HCT116 (cell line): Measurements from ENCODE around the gene CNTNAP2. TPM values are rescaled to one million over a fixed set of nuclear protein-coding genes. Genes with fewer than 3 reads are reported as not detected.

Experiments
- ATAC-seq: fragments of 200-7000 bp; cut with Tn5 transposase; 2 replicates; pipeline ENCODE4 v1.9.1; 2020; ENCODE audit warnings: mild to moderate bottlenecking, moderate library complexity
- BruUV-seq: library from RNA; stranded (reverse); fragments of 400-500 nt; replicated peaks from 2 replicates; lab custom pipeline; 2021; lab: Mats Ljungman, UMichigan
- CTCF ChIA-PET: fragments of 300-600 bp; sonication (Branson Sonifier 250); formaldehyde crosslinking; loops from one replicate; lab custom pipeline; 2021; ENCODE audit warnings: antibody characterized with exemption; lab: Charles Lee
- POLR2A ChIA-PET: fragments of 300-600, 350-600 bp; sonication (Branson Sonifier 250); formaldehyde crosslinking; loops from one replicate; lab custom pipeline; 2021; ENCODE audit warnings: antibody characterized with exemption; lab: Charles Lee
- RAD21 ChIA-PET, 2 experiments: fragments of 300-600 bp; sonication (Branson Sonifier 250); formaldehyde crosslinking; loops; one replicate each; lab custom pipeline; 2023; ENCODE audit warnings: low total read pairs in 2 of 2; ENCODE audit not compliant: uncharacterized antibody in 2 of 2, unreplicated experiment in 2 of 2, low non-redundant PET in 1 of 2; lab: Charles Lee
- DNase-seq: peaks from one replicate; pipeline ENCODE4 v3.0.0-alpha.2; 2010; ENCODE audit warnings: low read depth, low spot score
- H2AFZ ChIP-seq: fragments of 200-600 bp; shearing (Covaris generic), sonication (generic); 2 replicates; pipeline ENCODE4 v1.6.1; 2017; ENCODE audit warnings: low read depth, mixed run types, mixed read lengths, antibody characterized with exemption, low read length; ENCODE audit not compliant: poor library complexity, severe bottlenecking
- H3K27ac ChIP-seq: 2 replicates; pipeline ENCODE4 v1.5.1; 2012; ENCODE audit warnings: low read depth, low read length
- H3K27me3 ChIP-seq: fragments of 200-600 bp; sonication (generic); 2 replicates; pipeline ENCODE4 v1.6.1; 2016; ENCODE audit warnings: mixed run types, low read length, mixed read lengths; ENCODE audit not compliant: insufficient read depth
- H3K36me3 ChIP-seq, 2 experiments: fragments of 200-500 bp in 1 of 2; fragments of 200-600 bp in 1 of 2; sonication (Bioruptor generic) in 1 of 2; sonication (generic) in 1 of 2; 2 replicates each; pipeline versions ENCODE4 v1.5.1 to v1.6.1; 2014 to 2016; ENCODE audit warnings: low read length in 2 of 2, inconsistent platforms in 1 of 2, mixed read lengths in 1 of 2, mixed run types in 1 of 2; ENCODE audit not compliant: insufficient read depth in 2 of 2, control insufficient read depth in 1 of 2
- H3K4me1 ChIP-seq, 2 experiments: fragments of 200-600 bp in 1 of 2; sonication (generic) in 1 of 2; 2 replicates each; pipeline versions ENCODE4 v1.5.1 to v1.6.1; 2012 to 2017; ENCODE audit warnings: low read length in 2 of 2, inconsistent platforms in 1 of 2, mild to moderate bottlenecking in 1 of 2, mixed read lengths in 1 of 2, mixed run types in 1 of 2, moderate library complexity in 1 of 2; ENCODE audit not compliant: insufficient read depth in 2 of 2, control insufficient read depth in 1 of 2
- H3K4me2 ChIP-seq: fragments of 200-600 bp; sonication (generic); 2 replicates; pipeline ENCODE4 v1.6.1; 2017; ENCODE audit warnings: mixed run types, low read length, mixed read lengths
- H3K4me3 ChIP-seq, 2 experiments: fragments of 200-600 bp in 1 of 2; sonication (generic) in 1 of 2; replicated peaks in 1 of 2; 2 replicates each; pipeline ENCODE4 v1.5.1; 2011 to 2016; ENCODE audit warnings: low read length in 2 of 2, control low read depth in 1 of 2, low read depth in 1 of 2, mild to moderate bottlenecking in 1 of 2, mixed read lengths in 1 of 2, mixed run types in 1 of 2
- H3K79me2 ChIP-seq: fragments of 200-600 bp; sonication (generic); 2 replicates; pipeline ENCODE4 v1.6.1; 2017; ENCODE audit warnings: mild to moderate bottlenecking, mixed run types, low read length, moderate library complexity, mixed read lengths; ENCODE audit not compliant: insufficient read depth
- H3K9ac ChIP-seq: fragments of 200-600 bp; sonication (generic); 2 replicates; pipeline ENCODE4 v1.6.1; 2016; ENCODE audit warnings: low read length, mixed read lengths
- H3K9me2 ChIP-seq: fragments of 200-600 bp; sonication (generic), shearing (Covaris generic); 2 replicates; pipeline ENCODE4 v1.6.1; 2017; ENCODE audit warnings: mixed run types, mild to moderate bottlenecking, moderate library complexity; ENCODE audit not compliant: insufficient read depth
- H3K9me3 ChIP-seq, 2 experiments: fragments of 200-500 bp in 1 of 2; fragments of 200-600 bp in 1 of 2; sonication (Bioruptor generic) in 1 of 2; sonication (generic) in 1 of 2; 2 replicates each; pipeline ENCODE4 v1.6.1; 2014 to 2017; ENCODE audit warnings: low read length in 2 of 2, mixed read lengths in 2 of 2, inconsistent platforms in 1 of 2, low read depth in 1 of 2, mild to moderate bottlenecking in 1 of 2, mixed run types in 1 of 2, moderate library complexity in 1 of 2; ENCODE audit not compliant: control insufficient read depth in 1 of 2, insufficient read depth in 1 of 2
- H4K20me1 ChIP-seq: fragments of 200-600 bp; sonication (generic), shearing (Covaris generic); 2 replicates; pipeline ENCODE4 v1.6.1; 2017; ENCODE audit warnings: mixed run types, mild to moderate bottlenecking, moderate library complexity; ENCODE audit not compliant: insufficient read depth
- ATF3 ChIP-seq: IDR thresholded peaks from 2 replicates; pipeline ENCODE4 v1.6.1; 2012
- CBX3 ChIP-seq: IDR thresholded peaks from 2 replicates; pipeline ENCODE4 v1.6.1; 2012; ENCODE audit warnings: low read depth
- CTCF ChIP-seq, 3 experiments: fragments of 200-600 bp in 1 of 3; sonication (generic) in 1 of 3; IDR thresholded peaks in 2 of 3; conservative IDR thresholded peaks in 1 of 3; 2 replicates each; pipeline ENCODE4 v1.5.1; 2012 to 2017; ENCODE audit warnings: low read depth in 2 of 3, low read length in 2 of 3, antibody characterized with exemption in 1 of 3, borderline replicate concordance in 1 of 3, control low read depth in 1 of 3, mild to moderate bottlenecking in 1 of 3, mixed read lengths in 1 of 3, mixed run types in 1 of 3, moderate library complexity in 1 of 3; ENCODE audit not compliant: insufficient read depth in 1 of 3
- ELF1 ChIP-seq: IDR thresholded peaks from 2 replicates; pipeline ENCODE4 v1.6.1; 2012; ENCODE audit warnings: low read depth, borderline replicate concordance
- FOSL1 ChIP-seq: IDR thresholded peaks from 2 replicates; pipeline ENCODE4 v1.6.1; 2012; ENCODE audit warnings: low read depth
- JUND ChIP-seq: IDR thresholded peaks from 2 replicates; pipeline ENCODE4 v1.6.1; 2012
- MAX ChIP-seq: IDR thresholded peaks from 2 replicates; pipeline ENCODE4 v1.6.1; 2012
- POLR2A ChIP-seq: IDR thresholded peaks from 2 replicates; pipeline ENCODE4 v1.7.0; 2011; ENCODE audit warnings: borderline replicate concordance; ENCODE audit not compliant: insufficient read depth, insufficient read length; ENCODE audit errors: extremely low read depth
- POLR2AphosphoS5 ChIP-seq: IDR thresholded peaks from 2 replicates; pipeline ENCODE4 v1.6.1; 2011; ENCODE audit warnings: mild to moderate bottlenecking, low read depth, low read length, moderate library complexity
- RAD21 ChIP-seq: IDR thresholded peaks from 2 replicates; pipeline ENCODE4 v1.6.1; 2012; ENCODE audit warnings: low read depth, mild to moderate bottlenecking
- REST ChIP-seq: IDR thresholded peaks from 2 replicates; pipeline ENCODE4 v1.6.1; 2012; ENCODE audit warnings: low read depth
- SP1 ChIP-seq: IDR thresholded peaks from 2 replicates; pipeline ENCODE4 v1.6.1; 2012; ENCODE audit warnings: low read depth
- SRF ChIP-seq: IDR thresholded peaks from 2 replicates; pipeline ENCODE4 v1.6.1; 2012; ENCODE audit warnings: low read depth
- TCF7L2 ChIP-seq: IDR thresholded peaks from 2 replicates; pipeline ENCODE4 v1.7.0; 2011; ENCODE audit warnings: borderline replicate concordance, inconsistent platforms; ENCODE audit not compliant: insufficient read depth, insufficient read length; ENCODE audit errors: extremely low read depth
- ZFX ChIP-seq: fragments of 450-650 bp; IDR thresholded peaks from 2 replicates; pipeline ENCODE4 v1.6.1; 2017
- ZNF274 ChIP-seq: fragments of 200-500 bp; sonication (Bioruptor generic); IDR thresholded peaks from 2 replicates; pipeline ENCODE4 v1.6.1; 2014; ENCODE audit warnings: mild to moderate bottlenecking, low read depth, low read length, inconsistent platforms
- intact Hi-C: fragments of 100-400 bp; cut with micrococcal nuclease; formaldehyde crosslinking; loops from 2 replicates; pipeline ENCODE4 v1.10.0; 2022
- total RNA-seq: library from RNA; stranded (reverse); gene quantifications from one replicate; pipeline ENCODE4 v1.2.1, GENCODE V29; 2021; ENCODE audit not compliant: unreplicated experiment

CNTNAP2 gene
- total RNA-seq, 1 experiment from 2014 or later: 0.37 TPM

- TF ChIP-seq CTCF (IDR thresholded peaks at IDR 0.05 in 2 of 3, conservative IDR thresholded peaks at IDR 0.05 in 1 of 3; ENCODE audit: borderline replicate concordance in 1 of 3, insufficient read depth in 1 of 3, low read depth in 2 of 3, low read length in 2 of 3) (no peak), REST (no peak), MAX (no peak), RAD21 (no peak), FOSL1 (no peak)
These were observed 586.3 kb downstream of the CNTNAP2 start (continued) for GRCh38 chr7:146702898-146703297.

- H3K4me2 ChIP-seq: no peak overlapping the region
- no peak for ATAC-seq
- H3K4me3 ChIP-seq: no peak overlapping the region
- no peak overlapping the region for H2AFZ ChIP-seq
- H3K27me3 ChIP-seq: no peaks in the 10 kb centered on the region
- no peaks in the 10 kb centered on the region for H3K79me2 ChIP-seq
- ChIA-PET POLR2A (no interaction called here), RAD21 (no interaction called here), CTCF (no interaction called here)
- no peak for DNase-seq
- no peaks in the 10 kb centered on the region; the same call in 1 of the 2 replicates for H4K20me1 ChIP-seq
- BruUV-seq: no TSS peak
- H3K36me3 ChIP-seq: no peaks in the 10 kb centered on the region
- no peaks in the 10 kb centered on the region for H3K4me1 ChIP-seq
- H3K9me3 ChIP-seq: peaks cover 8 to 13% of the 10 kb centered on the region in 2 experiments; a peak in 1 of 4 replicates
- H3K9me2 ChIP-seq: no peaks in the 10 kb centered on the region
- H3K9ac ChIP-seq: no peak overlapping the region
- intact Hi-C loops: no loop called here
- no peak overlapping the region for H3K27ac ChIP-seq
- no peak for TF ChIP-seq POLR2AphosphoS5
- TF ChIP-seq ZFX: no peak
- TF ChIP-seq ZNF274: no peak
- no peak for TF ChIP-seq SP1
- no peak for TF ChIP-seq POLR2A
- TF ChIP-seq TCF7L2: no peak
- no peak for TF ChIP-seq REST
- no peak for TF ChIP-seq ATF3
- no peak for TF ChIP-seq SRF
- TF ChIP-seq JUND: no peak
- TF ChIP-seq MAX: no peak
- no peak for TF ChIP-seq ELF1
- no peak for TF ChIP-seq CBX3
These were observed 592.9 kb downstream of the CNTNAP2 start for GRCh38 chr7:146709451-146710027.
